SK-N-SH (cell line): Measurements from ENCODE around the gene CD200. TPM values are rescaled to one million over a fixed set of nuclear protein-coding genes. Genes with fewer than 3 reads are reported as not detected.

Experiments
- CTCF ChIA-PET: fragments of 300-600, 350-600 bp; formaldehyde crosslinking; extraction: SDS; loops from one replicate; lab custom pipeline; 2021; lab: Yijun Ruan, JAX
- POLR2A ChIA-PET: fragments of 350-600 bp; sonication (Branson Sonifier 250); formaldehyde crosslinking; extraction: SDS; loops from one replicate; lab custom pipeline; 2020; ENCODE audit warnings: antibody characterized with exemption, inconsistent platforms; lab: Yijun Ruan, JAX
- DNase-seq: peaks from one replicate; pipeline ENCODE4 v3.0.0; 2012
- H2AFZ ChIP-seq: fragments of 200-600 bp; sonication (generic); 2 replicates; pipeline ENCODE4 v1.8.1; 2016; ENCODE audit warnings: antibody characterized with exemption, mild to moderate bottlenecking, low read depth
- H3F3A ChIP-seq: fragments of 200-600 bp; sonication (generic); replicated peaks from 2 replicates; pipeline ENCODE3; 2016; ENCODE audit warnings: antibody characterized with exemption, mild to moderate bottlenecking; ENCODE audit not compliant: insufficient read depth
- H3K27ac ChIP-seq, 2 experiments: fragments of 200-500 bp in 1 of 2; fragments of 200-600 bp in 1 of 2; sonication (Bioruptor generic) in 1 of 2; sonication (generic), shearing (Covaris generic) in 1 of 2; 2 replicates each; pipeline versions ENCODE4 v1.5.1 to v1.6.1; 2014 to 2016; ENCODE audit warnings: low read depth in 2 of 2, inconsistent platforms in 1 of 2, low read length in 1 of 2, mild to moderate bottlenecking in 1 of 2, mixed read lengths in 1 of 2
- H3K27me3 ChIP-seq: fragments of 200-600 bp; sonication (generic), shearing (Covaris generic); 2 replicates; pipeline ENCODE4 v1.6.1; 2016; ENCODE audit warnings: mixed run types; ENCODE audit not compliant: insufficient read depth
- H3K36me3 ChIP-seq, 2 experiments: fragments of 200-500 bp in 1 of 2; fragments of 200-600 bp in 1 of 2; sonication (Bioruptor generic) in 1 of 2; sonication (generic) in 1 of 2; replicated peaks in 1 of 2; 2 replicates each; pipeline versions ENCODE3 to v1.5.1; 2014 to 2016; ENCODE audit warnings: low read length in 1 of 2, mild to moderate bottlenecking in 1 of 2; ENCODE audit not compliant: insufficient read depth in 2 of 2, control insufficient read depth in 1 of 2
- H3K4me1 ChIP-seq, 2 experiments: fragments of 200-500 bp in 1 of 2; fragments of 200-600 bp in 1 of 2; sonication (Bioruptor generic) in 1 of 2; sonication (generic), shearing (Covaris generic) in 1 of 2; 2 replicates each; pipeline versions ENCODE4 v1.5.1 to v1.6.1; 2014 to 2016; ENCODE audit warnings: low read depth in 1 of 2, low read length in 1 of 2, mixed run types in 1 of 2; ENCODE audit not compliant: insufficient read depth in 2 of 2, control insufficient read depth in 1 of 2
- H3K4me2 ChIP-seq: fragments of 200-600 bp; sonication (generic), shearing (Covaris generic); 2 replicates; pipeline ENCODE4 v1.6.1; 2017; ENCODE audit warnings: mixed run types
- H3K4me3 ChIP-seq, 2 experiments: fragments of 200-500 bp in 1 of 2; fragments of 200-600 bp in 1 of 2; sonication (Bioruptor generic) in 1 of 2; sonication (generic), shearing (Covaris generic) in 1 of 2; 2 replicates each; pipeline versions ENCODE4 v1.5.1 to v1.8.1; 2014 to 2016; ENCODE audit warnings: low read depth in 2 of 2, inconsistent platforms in 1 of 2, low read length in 1 of 2, mild to moderate bottlenecking in 1 of 2, mixed read lengths in 1 of 2, moderate library complexity in 1 of 2
- H3K79me2 ChIP-seq: fragments of 200-600 bp; sonication (generic); 2 replicates; pipeline ENCODE4 v1.8.1; 2017; ENCODE audit warnings: mild to moderate bottlenecking; ENCODE audit not compliant: insufficient read depth
- H3K9ac ChIP-seq: fragments of 200-600 bp; sonication (generic); 2 replicates; pipeline ENCODE4 v1.6.1; 2017; ENCODE audit warnings: mixed run types
- H3K9me2 ChIP-seq: fragments of 200-600 bp; sonication (generic); 2 replicates; pipeline ENCODE4 v1.6.1; 2017; ENCODE audit warnings: mixed run types
- H3K9me3 ChIP-seq: fragments of 200-600 bp; sonication (generic); 2 replicates; pipeline ENCODE4 v1.6.1; 2017; ENCODE audit warnings: mixed run types, mild to moderate bottlenecking, moderate library complexity
- H4K20me1 ChIP-seq: fragments of 200-600 bp; sonication (generic); 2 replicates; pipeline ENCODE4 v1.6.1; 2017; ENCODE audit warnings: mild to moderate bottlenecking, mixed run types; ENCODE audit not compliant: insufficient read depth
- CHD2 ChIP-seq: fragments of 150-350 bp; IDR thresholded peaks from 2 replicates; pipeline ENCODE4 v1.6.1; 2018; ENCODE audit warnings: low read length; ENCODE audit not compliant: partially characterized antibody
- FOXJ3 ChIP-seq: sonication (generic); formaldehyde crosslinking; IDR thresholded peaks from 2 replicates; pipeline ENCODE4 v1.5.1; 2020; ENCODE audit warnings: mild to moderate bottlenecking, missing genetic modification reagents
- MAX ChIP-seq: IDR thresholded peaks from 2 replicates; pipeline ENCODE4 v1.4.0; 2012; ENCODE audit warnings: low read depth
- MXI1 ChIP-seq: IDR thresholded peaks from 2 replicates; pipeline ENCODE4 v1.6.1; 2012; ENCODE audit warnings: mild to moderate bottlenecking, low read depth, low read length, improper control_type of control experiment
- NFIC ChIP-seq: IDR thresholded peaks from 2 replicates; pipeline ENCODE4 v1.4.0; 2012; ENCODE audit warnings: borderline replicate concordance
- NRF1 ChIP-seq: IDR thresholded peaks from 2 replicates; pipeline ENCODE4 v1.6.1; 2012; ENCODE audit warnings: low read depth, mild to moderate bottlenecking, low read length
- SMC3 ChIP-seq: IDR thresholded peaks from 2 replicates; pipeline ENCODE4 v1.6.1; 2012; ENCODE audit warnings: low read depth, low read length, improper control_type of control experiment
- USF2 ChIP-seq: fragments of 150-350 bp; IDR thresholded peaks from 2 replicates; pipeline ENCODE4 v1.6.1; 2017; ENCODE audit warnings: antibody characterized with exemption, low read length, low read depth, borderline replicate concordance
- YY1 ChIP-seq: IDR thresholded peaks from 2 replicates; pipeline ENCODE4 v1.4.0; 2012; ENCODE audit warnings: low read depth, mild to moderate bottlenecking
- WGBS: methylation state at CpG from one replicate; pipeline ENCODE4 v1.1.6; 2017; ENCODE audit warnings: low lambda C conversion rate; 5-methylcytosine and 5-hydroxymethylcytosine counted together
- polyA plus RNA-seq, 3 experiments: library from polyadenylated mRNA; depleted of rRNA; stranded (reverse); fragments of >200 nt; gene quantifications; 2 replicates each; pipeline ENCODE4 v1.2.3, GENCODE V29; 2012
- TF ChIP-seq, protein P1 (sequence below): IDR thresholded peaks from 2 replicates; pipeline ENCODE4 v1.6.1; 2012; ENCODE audit warnings: mild to moderate bottlenecking, low read depth, low read length, moderate library complexity
- TF ChIP-seq, protein P2 (sequence below): fragments of 150-350 bp; IDR thresholded peaks from 2 replicates; pipeline ENCODE4 v1.6.1; 2016; ENCODE audit warnings: mild to moderate bottlenecking, low read depth, low read length

Gene CD200
- polyA plus RNA-seq, 1 of the 3 experiments (the other 2 are of a cell fraction), result 1.1 TPM

GRCh38 chr3:112392393-112393359 lies 59.7 kb downstream of the CD200 start:
- Histone ChIP-seq H3F3A (peaks cover 7% of the 10 kb centered on the region), H3K36me3 (no peaks in the 10 kb centered on the region), H3K9ac (no peak overlapping the region), H3K4me2 (no peak overlapping the region), H3K9me2 (no peaks in the 10 kb centered on the region), H3K27ac (no peak overlapping the region; a peak in 1 of 4 replicates), H3K9me3 (no peaks in the 10 kb centered on the region), H3K79me2 (no peaks in the 10 kb centered on the region), H4K20me1 (no peaks in the 10 kb centered on the region), H3K4me1 (0 out of 4 replicates have a peak, but pooled peaks cover 0 to 5% of the 10 kb centered on the region in 2 experiments), H3K4me3 (no peak overlapping the region), H3K27me3 (no peaks in the 10 kb centered on the region), H2AFZ (no peak overlapping the region)
- TF ChIP-seq CHD2, result no peak
- no peak for TF ChIP-seq NFIC
- no peak for TF ChIP-seq SMC3
- TF ChIP-seq, protein P1, sequence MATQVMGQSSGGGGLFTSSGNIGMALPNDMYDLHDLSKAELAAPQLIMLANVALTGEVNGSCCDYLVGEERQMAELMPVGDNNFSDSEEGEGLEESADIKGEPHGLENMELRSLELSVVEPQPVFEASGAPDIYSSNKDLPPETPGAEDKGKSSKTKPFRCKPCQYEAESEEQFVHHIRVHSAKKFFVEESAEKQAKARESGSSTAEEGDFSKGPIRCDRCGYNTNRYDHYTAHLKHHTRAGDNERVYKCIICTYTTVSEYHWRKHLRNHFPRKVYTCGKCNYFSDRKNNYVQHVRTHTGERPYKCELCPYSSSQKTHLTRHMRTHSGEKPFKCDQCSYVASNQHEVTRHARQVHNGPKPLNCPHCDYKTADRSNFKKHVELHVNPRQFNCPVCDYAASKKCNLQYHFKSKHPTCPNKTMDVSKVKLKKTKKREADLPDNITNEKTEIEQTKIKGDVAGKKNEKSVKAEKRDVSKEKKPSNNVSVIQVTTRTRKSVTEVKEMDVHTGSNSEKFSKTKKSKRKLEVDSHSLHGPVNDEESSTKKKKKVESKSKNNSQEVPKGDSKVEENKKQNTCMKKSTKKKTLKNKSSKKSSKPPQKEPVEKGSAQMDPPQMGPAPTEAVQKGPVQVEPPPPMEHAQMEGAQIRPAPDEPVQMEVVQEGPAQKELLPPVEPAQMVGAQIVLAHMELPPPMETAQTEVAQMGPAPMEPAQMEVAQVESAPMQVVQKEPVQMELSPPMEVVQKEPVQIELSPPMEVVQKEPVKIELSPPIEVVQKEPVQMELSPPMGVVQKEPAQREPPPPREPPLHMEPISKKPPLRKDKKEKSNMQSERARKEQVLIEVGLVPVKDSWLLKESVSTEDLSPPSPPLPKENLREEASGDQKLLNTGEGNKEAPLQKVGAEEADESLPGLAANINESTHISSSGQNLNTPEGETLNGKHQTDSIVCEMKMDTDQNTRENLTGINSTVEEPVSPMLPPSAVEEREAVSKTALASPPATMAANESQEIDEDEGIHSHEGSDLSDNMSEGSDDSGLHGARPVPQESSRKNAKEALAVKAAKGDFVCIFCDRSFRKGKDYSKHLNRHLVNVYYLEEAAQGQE, result no peak
- TF ChIP-seq MAX, result no peak
- TF ChIP-seq NRF1, result no peak
- no peak for TF ChIP-seq YY1
- no peak for TF ChIP-seq USF2
- TF ChIP-seq, protein P2, sequence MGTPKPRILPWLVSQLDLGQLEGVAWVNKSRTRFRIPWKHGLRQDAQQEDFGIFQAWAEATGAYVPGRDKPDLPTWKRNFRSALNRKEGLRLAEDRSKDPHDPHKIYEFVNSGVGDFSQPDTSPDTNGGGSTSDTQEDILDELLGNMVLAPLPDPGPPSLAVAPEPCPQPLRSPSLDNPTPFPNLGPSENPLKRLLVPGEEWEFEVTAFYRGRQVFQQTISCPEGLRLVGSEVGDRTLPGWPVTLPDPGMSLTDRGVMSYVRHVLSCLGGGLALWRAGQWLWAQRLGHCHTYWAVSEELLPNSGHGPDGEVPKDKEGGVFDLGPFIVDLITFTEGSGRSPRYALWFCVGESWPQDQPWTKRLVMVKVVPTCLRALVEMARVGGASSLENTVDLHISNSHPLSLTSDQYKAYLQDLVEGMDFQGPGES, result no peak
- TF ChIP-seq FOXJ3 (CRISPR knock-in tag), result no peak
- TF ChIP-seq MXI1, result no peak
- POLR2A ChIA-PET, result no interaction called here
- no peak for DNase-seq
- WGBS, result 53% methylated on average over 5 of the region's 6 CpGs
- CTCF ChIA-PET, result interaction anchor here (1.4 kb wide), 1 partner anchor 99 kb away, joined by 3 read pairs; no protein-coding TSS in a partner anchor
